Mononuclear cell (primary cell): ENCODE measurements around the gene SPDEF. TPM values are rescaled to one million over a fixed set of nuclear protein-coding genes. Genes with fewer than 3 reads are reported as not detected.

Source experiments
- H3K27me3 ChIP-seq: 2 replicates; pipeline ENCODE4 v1.6.0; 2011; ENCODE audit warnings: low read length, control low read depth; ENCODE audit not compliant: insufficient read depth
- H3K4me1 ChIP-seq: 2 replicates; pipeline ENCODE4 v1.5.1; 2011; ENCODE audit warnings: mild to moderate bottlenecking, low read length, control low read depth; ENCODE audit not compliant: insufficient read depth
- H3K4me3 ChIP-seq: 2 replicates; pipeline ENCODE4 v1.5.1; 2011; ENCODE audit warnings: mild to moderate bottlenecking, low read length, moderate library complexity
- H3K9me3 ChIP-seq: 2 replicates; pipeline ENCODE4 v1.5.1; 2011; ENCODE audit warnings: low read depth, mild to moderate bottlenecking, control low read depth, low read length
- total RNA-seq: library from RNA; depleted of rRNA; stranded (reverse); fragments of >200 nt; gene quantifications from one replicate; pipeline ENCODE4 v1.2.3, GENCODE V29; 2012

Gene SPDEF
- total RNA-seq, 1 donor = 0.31 TPM

GRCh38 chr6:34514112-34514511, 42.0 kb downstream of the SPDEF start:
- no peaks in the 10 kb centered on the region for H3K9me3 ChIP-seq
- H3K27me3 ChIP-seq = no peaks in the 10 kb centered on the region

GRCh38 chr6:34513646-34514045, 42.5 kb downstream of the SPDEF start:
- Histone ChIP-seq H3K4me3 (no peak overlapping the region), H3K27me3 (no peaks in the 10 kb centered on the region), H3K9me3 (no peaks in the 10 kb centered on the region), H3K4me1 (no peaks in the 10 kb centered on the region)

More at GRCh38 chr6:34514112-34514511, 42.0 kb downstream of the SPDEF start:
- Histone ChIP-seq H3K4me3 (no peak overlapping the region), H3K4me1 (no peaks in the 10 kb centered on the region)

GRCh38 chr6:34512738-34513115, 43.4 kb downstream of the SPDEF start:
- H3K27me3 ChIP-seq = no peaks in the 10 kb centered on the region

GRCh38 chr6:34511915-34512737, 44.0 kb downstream of the SPDEF start:
- no peak overlapping the region for H3K4me3 ChIP-seq

More at GRCh38 chr6:34512738-34513115, 43.4 kb downstream of the SPDEF start:
- no peak overlapping the region for H3K4me3 ChIP-seq
- no peaks in the 10 kb centered on the region for H3K9me3 ChIP-seq
- no peaks in the 10 kb centered on the region for H3K4me1 ChIP-seq

GRCh38 chr6:34511214-34511914, 44.8 kb downstream of the SPDEF start:
- Histone ChIP-seq H3K4me3 (no peak overlapping the region), H3K4me1 (no peaks in the 10 kb centered on the region), H3K27me3 (no peaks in the 10 kb centered on the region), H3K9me3 (no peaks in the 10 kb centered on the region)

More at GRCh38 chr6:34511915-34512737, 44.0 kb downstream of the SPDEF start:
- no peaks in the 10 kb centered on the region for H3K9me3 ChIP-seq
- H3K4me1 ChIP-seq = no peaks in the 10 kb centered on the region
- H3K27me3 ChIP-seq = no peaks in the 10 kb centered on the region

GRCh38 chr6:34510299-34510698, 45.8 kb downstream of the SPDEF start:
- Histone ChIP-seq H3K4me3 (no peak overlapping the region), H3K27me3 (no peaks in the 10 kb centered on the region), H3K4me1 (no peaks in the 10 kb centered on the region), H3K9me3 (no peaks in the 10 kb centered on the region)

- no peaks in the 10 kb centered on the region for H3K9me3 ChIP-seq
- no peak overlapping the region for H3K4me3 ChIP-seq
- no peaks in the 10 kb centered on the region for H3K4me1 ChIP-seq
- no peaks in the 10 kb centered on the region for H3K27me3 ChIP-seq
Observed at GRCh38 chr6:34509782-34510181, 46.3 kb downstream of the SPDEF start.

GRCh38 chr6:34508425-34508824, 47.7 kb downstream of the SPDEF start:
- Histone ChIP-seq H3K4me1 (no peaks in the 10 kb centered on the region), H3K27me3 (no peaks in the 10 kb centered on the region), H3K9me3 (no peaks in the 10 kb centered on the region)

GRCh38 chr6:34506718-34507117, 49.4 kb downstream of the SPDEF start:
- H3K9me3 ChIP-seq = no peaks in the 10 kb centered on the region
- H3K27me3 ChIP-seq = no peaks in the 10 kb centered on the region
- H3K4me1 ChIP-seq = no peaks in the 10 kb centered on the region
- no peak overlapping the region for H3K4me3 ChIP-seq

More at GRCh38 chr6:34508425-34508824, 47.7 kb downstream of the SPDEF start:
- no peak overlapping the region for H3K4me3 ChIP-seq

GRCh38 chr6:34497411-34497810, 58.7 kb downstream of the SPDEF start:
- Histone ChIP-seq H3K4me1 (no peaks in the 10 kb centered on the region), H3K27me3 (no peaks in the 10 kb centered on the region), H3K4me3 (no peak overlapping the region), H3K9me3 (no peaks in the 10 kb centered on the region)

GRCh38 chr6:34496103-34496685, 59.9 kb downstream of the SPDEF start:
- no peaks in the 10 kb centered on the region for H3K27me3 ChIP-seq
- no peak overlapping the region for H3K4me3 ChIP-seq
- no peaks in the 10 kb centered on the region for H3K4me1 ChIP-seq
- H3K9me3 ChIP-seq = no peaks in the 10 kb centered on the region

- H3K4me1 ChIP-seq = no peaks in the 10 kb centered on the region
- H3K9me3 ChIP-seq = no peaks in the 10 kb centered on the region
- no peaks in the 10 kb centered on the region for H3K27me3 ChIP-seq
- H3K4me3 ChIP-seq = no peak overlapping the region
Observed at GRCh38 chr6:34494973-34495372, 61.2 kb downstream of the SPDEF start.

- Histone ChIP-seq H3K9me3 (no peaks in the 10 kb centered on the region), H3K4me3 (no peak overlapping the region), H3K4me1 (no peaks in the 10 kb centered on the region), H3K27me3 (no peaks in the 10 kb centered on the region)
Observed at GRCh38 chr6:34493344-34493743, 62.8 kb downstream of the SPDEF start.

- Histone ChIP-seq H3K4me1 (no peaks in the 10 kb centered on the region), H3K27me3 (no peaks in the 10 kb centered on the region), H3K4me3 (no peak overlapping the region), H3K9me3 (no peaks in the 10 kb centered on the region)
Observed at GRCh38 chr6:34491091-34491430, 65.1 kb downstream of the SPDEF start.

- H3K9me3 ChIP-seq = no peaks in the 10 kb centered on the region
- H3K27me3 ChIP-seq = no peaks in the 10 kb centered on the region
- H3K4me3 ChIP-seq = no peak overlapping the region
- H3K4me1 ChIP-seq = peaks cover 3% of the 10 kb centered on the region
Observed at GRCh38 chr6:34490390-34491090, 65.6 kb downstream of the SPDEF start.
